UCSD-AML1 (cell line): ENCODE measurements around the gene ATP2B3.

Experiments
- DNase-seq: peaks from one replicate; lab custom pipeline; 2025; ENCODE audit not compliant: unreplicated experiment; lab: John Stamatoyannopoulos, UW

ATP2B3 gene

GRCh38 chrX:153488231-153488914 is 29.1 kb upstream of the ATP2B3 start:
- DNase-seq = no peak

- DNase-seq = no peak
Observed at GRCh38 chrX:153490217-153490930, 27.1 kb upstream of the ATP2B3 start.

DNA sequence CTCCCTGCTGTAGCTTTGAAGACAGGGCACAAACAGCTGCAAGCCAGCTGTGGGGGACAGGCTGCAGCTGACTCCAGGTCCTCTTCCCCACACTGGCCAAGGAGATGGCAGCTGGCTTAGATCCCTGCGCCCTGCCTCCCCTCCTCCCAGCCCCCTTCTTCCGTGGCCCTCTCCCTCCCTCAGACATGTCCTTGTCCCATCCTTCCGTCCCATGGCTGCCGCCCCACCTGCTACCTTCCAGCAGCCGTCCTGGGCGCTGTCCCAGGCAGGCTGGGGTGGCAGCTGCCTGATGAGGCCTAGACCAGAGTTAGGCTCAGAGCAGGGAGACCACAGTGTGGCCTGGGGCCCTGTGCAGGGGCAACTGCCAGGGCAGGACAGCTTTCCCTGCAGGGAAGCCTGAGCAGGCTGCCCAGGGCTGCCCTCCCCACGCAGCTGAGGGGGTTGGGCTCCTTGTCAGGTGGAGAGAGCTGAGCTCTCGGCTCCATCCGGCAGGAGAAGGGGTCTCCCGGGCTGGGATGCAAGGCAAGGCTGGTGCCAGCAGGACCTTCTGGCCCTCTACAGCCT is 26.0 kb upstream of the ATP2B3 start:
- DNase-seq = no peak

- DNase-seq = peak; percentile 27
Observed at GRCh38 chrX:153491918-153492317, 25.5 kb upstream of the ATP2B3 start.

DNA sequence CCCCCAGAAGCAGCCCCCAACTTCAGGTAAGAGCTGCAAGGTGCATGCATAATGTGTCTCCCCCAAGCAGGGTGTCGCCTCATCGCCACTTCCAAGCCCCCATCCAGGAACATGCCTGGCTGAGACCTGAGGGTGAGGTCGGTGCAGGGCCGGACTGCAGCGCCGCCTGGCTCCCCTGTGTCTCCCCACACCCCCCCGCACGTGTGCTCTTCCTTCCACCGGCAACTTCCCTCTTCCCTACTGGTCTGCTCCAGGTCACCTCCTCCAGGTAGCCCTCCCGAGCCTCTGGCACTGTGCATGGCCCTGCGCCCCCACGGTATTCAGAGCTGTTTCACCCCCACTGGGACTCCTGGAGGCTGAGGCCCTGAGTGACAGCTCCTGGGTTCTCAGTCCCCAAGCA is 24.9 kb upstream of the ATP2B3 start:
- DNase-seq = no peak

DNA sequence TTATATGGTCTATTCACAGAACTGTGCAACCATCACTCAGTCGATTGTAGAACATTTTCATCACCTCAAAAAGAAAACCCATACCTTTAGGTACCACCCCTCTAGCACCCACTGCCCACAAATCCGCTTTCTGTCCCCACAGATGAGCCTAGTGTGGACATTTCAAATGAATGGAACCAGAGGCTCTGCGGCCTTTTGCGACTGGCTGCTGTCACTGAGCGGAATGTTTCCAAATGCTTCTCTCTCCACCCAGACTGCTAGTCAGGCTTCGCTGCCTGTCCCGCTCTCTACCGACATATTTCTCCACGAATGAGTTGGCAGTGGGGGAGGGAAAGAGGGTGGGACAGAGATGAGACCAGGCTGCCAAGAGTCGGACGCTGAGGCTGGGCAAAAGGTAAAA is 24.4 kb upstream of the ATP2B3 start:
- no peak for DNase-seq

DNA sequence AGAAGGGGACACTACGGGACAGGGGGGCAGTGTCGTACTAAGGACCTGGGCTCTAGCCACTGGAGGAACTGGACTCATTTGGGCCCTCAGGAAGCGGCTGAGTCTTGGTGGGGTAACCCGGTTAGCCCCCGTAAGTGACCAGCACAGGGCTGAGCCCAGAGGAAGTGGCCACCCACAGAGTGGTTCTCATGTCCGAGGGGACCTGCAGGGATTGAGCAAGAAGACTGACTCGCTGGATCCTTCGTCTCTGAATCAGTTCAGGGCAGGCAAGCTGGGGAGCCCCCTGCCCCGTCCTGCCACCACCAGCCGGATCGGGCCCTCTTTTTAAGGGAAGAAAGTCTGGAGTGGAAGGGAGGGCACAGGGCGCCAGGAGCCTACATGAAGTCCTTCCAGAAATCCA is 23.4 kb upstream of the ATP2B3 start:
- no peak for DNase-seq

DNA sequence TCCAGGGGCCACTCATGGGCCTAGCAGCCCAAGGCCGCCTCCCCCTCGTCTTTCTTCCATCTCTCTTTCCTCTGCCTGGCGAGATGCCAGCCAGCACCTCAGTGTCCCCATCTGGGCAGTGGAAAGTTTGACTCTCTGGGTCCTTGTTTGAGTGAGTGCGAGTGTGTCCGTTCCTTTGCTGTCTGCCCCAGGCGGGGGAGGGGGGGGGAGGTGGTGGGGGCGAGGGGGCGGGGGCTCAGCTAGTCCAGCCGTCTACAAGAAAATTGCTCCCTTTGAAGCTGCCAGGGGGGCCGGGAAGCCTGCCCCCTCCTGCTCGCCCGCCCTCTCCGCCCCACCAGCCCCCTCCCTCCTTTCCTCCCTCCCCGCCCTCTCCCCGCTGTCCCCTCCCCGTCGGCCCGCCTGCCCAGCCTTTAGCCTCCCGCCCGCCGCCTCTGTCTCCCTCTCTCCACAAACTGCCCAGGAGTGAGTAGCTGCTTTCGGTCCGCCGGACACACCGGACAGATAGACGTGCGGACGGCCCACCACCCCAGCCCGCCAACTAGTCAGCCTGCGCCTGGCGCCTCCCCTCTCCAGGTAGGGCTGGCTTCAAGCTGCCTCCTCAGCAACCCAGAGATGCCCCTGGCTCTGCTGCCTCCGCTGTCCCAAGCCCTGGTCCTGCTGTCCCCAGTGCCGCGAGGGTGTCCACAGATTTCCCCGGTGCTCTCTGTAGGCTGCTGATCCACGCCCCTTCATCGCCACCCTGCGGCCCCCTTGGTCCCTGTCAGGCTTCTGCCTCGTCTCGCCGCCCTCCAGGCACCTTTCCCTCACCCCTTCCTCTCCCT is 22.7 kb upstream of the ATP2B3 start, which contains the start of gene BGN:
TSS of gene BGN (plus strand) at position 440 of the 821 bp plus-strand sequence. CDS start 9,652 bp downstream, outside the sequence.
- DNase-seq = no peak

- no peak for DNase-seq
Observed at GRCh38 chrX:153495362-153495751, 22.1 kb upstream of the ATP2B3 start.

- DNase-seq = no peak
Observed at GRCh38 chrX:153495903-153496589, 21.4 kb upstream of the ATP2B3 start.

DNA sequence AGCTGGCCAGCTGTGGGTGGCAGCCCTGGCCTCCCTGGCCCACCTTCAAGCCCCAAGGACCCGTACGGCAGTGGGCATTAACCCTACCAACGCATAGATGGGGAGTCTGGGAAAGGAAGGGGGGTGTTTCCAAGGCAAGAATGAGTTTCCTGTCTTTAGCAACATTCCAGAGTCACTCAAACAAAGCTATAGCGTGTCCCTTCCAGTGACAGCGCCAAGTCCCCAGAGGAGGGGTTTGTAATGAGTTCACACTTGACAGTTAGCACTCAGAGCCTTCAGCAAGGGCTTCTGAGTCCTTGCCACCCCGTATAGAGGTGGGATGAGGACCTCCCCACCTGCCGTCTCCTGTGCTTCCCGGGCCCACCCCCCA is 20.9 kb upstream of the ATP2B3 start:
- DNase-seq = no peak

- no peak for DNase-seq
Observed at GRCh38 chrX:153498453-153498852, 19.0 kb upstream of the ATP2B3 start.

GRCh38 chrX:153499341-153499740 is 18.1 kb upstream of the ATP2B3 start:
- DNase-seq = no peak

GRCh38 chrX:153499876-153500275 is 17.6 kb upstream of the ATP2B3 start:
- DNase-seq = no peak

DNA sequence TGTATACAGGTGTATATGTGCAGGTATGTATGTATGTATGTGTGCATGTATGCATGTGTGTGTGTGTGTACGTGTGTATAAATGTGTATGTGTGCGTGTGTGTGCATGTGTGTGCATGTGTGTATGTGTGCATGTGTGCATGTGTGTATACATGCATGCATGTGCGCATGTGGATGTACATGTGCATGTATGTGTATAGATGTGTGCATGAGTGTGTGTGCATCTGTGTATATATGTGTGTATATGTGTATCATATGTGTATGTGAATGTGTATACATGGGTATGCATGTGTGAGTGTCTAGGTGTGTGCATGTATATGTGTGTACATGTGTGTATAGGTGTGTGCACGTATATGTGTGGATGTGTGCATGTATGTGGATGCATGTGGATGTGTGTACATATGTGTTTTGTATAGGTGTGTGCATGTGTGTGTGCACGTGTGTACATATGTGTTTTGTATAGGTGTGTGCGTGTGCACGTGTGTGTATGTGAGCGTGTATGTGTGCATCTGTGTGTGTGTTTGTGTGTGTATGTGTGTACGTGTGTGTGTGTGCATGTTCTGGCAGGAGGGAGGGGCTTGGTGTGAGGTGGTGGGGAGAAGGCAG is 16.7 kb upstream of the ATP2B3 start:
- DNase-seq = no peak

DNA sequence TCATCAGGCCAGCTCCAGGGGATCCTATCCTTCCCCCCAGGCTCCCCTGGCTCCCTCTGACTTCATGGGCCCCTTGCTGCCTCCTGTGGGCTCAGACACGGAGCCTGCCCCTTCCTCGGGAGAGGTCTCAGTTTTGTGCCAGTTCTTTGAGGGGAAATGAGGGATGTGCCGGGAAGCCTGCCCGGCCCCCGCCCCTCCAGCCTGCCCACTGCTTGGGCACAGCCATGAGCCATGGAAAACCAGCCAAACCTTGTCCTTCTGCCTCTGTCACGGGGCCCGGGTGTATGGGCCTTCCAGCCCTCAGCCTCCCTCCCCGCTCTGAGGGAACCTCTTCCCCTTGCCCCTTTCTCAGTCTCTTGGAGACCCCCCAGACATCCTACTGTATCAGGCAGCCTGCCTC is 15.9 kb upstream of the ATP2B3 start:
- no peak for DNase-seq

- no peak for DNase-seq
Observed at GRCh38 chrX:153502131-153502530, 15.3 kb upstream of the ATP2B3 start.

GRCh38 chrX:153502796-153503195 is 14.6 kb upstream of the ATP2B3 start:
- DNase-seq = no peak

DNA sequence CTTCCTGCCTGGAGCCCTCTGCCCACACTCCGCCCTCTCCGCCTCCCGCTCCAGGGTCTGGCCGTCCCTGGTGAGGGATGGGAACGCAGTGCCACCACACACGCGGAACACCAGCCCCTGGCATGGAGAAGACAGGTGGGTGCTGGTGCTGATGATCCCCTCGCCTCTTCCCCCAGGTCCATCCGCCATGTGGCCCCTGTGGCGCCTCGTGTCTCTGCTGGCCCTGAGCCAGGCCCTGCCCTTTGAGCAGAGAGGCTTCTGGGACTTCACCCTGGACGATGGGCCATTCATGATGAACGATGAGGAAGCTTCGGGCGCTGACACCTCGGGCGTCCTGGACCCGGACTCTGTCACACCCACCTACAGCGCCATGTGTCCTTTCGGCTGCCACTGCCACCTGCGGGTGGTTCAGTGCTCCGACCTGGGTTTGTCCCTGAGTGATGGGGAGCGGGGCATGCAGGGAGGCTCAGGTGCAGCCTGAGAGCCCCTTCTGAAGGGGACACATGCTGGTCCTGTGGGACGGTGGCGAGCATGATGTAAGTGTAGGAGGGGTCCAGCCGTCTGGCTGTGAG is 12.9 kb upstream of the ATP2B3 start:
- no peak for DNase-seq

DNA sequence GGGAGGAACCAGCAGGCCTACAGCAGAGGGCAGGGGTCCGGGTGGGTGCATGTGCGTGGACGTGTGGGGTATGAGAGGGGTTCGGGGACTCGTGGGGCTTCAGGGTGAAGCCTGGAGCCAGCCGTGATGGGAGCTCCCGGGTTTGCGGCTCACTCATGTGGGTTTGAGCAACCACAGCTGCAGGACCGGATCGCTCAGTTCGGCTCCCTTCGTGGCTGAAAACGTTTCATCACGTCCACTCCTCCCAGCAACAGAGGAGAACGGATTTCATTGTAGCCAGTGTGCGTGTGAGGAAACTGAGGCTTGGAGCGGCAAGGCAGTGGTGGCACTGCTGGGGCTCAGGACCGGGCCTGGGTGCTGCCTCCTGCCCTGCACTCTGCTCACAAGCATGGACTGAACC is 12.1 kb upstream of the ATP2B3 start:
- no peak for DNase-seq
